NCI-H1092 (cell line): Measurements from ENCODE around the gene BCO2.

ENCODE experiments used
- DNase-seq: peaks from one replicate; lab custom pipeline; 2025; lab: John Stamatoyannopoulos, UW

BCO2 gene

GRCh38 chr11:112215621-112216020 is 40.3 kb downstream of the BCO2 start:
- no peak for DNase-seq

GRCh38 chr11:112216561-112217105 is 41.3 kb downstream of the BCO2 start:
- DNase-seq: no peak

GRCh38 chr11:112219476-112220232 is 44.3 kb downstream of the BCO2 start:
- DNase-seq: peak; percentile 66

- no peak for DNase-seq
These were observed 46.0 kb downstream of the BCO2 start for GRCh38 chr11:112221274-112221835.

DNA sequence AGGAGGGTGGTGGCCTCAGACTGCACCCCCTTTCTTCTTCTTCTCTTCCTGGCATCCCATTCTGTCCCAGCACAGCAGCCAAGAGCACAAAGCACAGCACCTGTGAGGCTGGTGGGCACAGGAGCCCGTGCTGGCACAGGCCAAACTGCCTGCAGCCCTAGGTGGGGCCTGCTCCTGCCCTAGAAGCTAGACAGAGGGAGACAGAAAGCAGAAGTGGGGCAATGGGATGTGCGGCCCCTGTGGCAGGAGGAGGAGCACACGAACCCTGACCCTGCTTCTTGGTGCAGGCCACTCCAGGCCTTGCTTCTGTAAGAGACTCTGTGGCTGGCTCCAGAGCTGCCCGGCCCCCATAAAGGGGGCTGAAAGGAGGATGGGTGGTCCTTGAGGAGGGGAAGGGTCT is 47.0 kb downstream of the BCO2 start:
- DNase-seq: no peak

GRCh38 chr11:112223121-112223520 is 47.8 kb downstream of the BCO2 start:
- DNase-seq: no peak

DNA sequence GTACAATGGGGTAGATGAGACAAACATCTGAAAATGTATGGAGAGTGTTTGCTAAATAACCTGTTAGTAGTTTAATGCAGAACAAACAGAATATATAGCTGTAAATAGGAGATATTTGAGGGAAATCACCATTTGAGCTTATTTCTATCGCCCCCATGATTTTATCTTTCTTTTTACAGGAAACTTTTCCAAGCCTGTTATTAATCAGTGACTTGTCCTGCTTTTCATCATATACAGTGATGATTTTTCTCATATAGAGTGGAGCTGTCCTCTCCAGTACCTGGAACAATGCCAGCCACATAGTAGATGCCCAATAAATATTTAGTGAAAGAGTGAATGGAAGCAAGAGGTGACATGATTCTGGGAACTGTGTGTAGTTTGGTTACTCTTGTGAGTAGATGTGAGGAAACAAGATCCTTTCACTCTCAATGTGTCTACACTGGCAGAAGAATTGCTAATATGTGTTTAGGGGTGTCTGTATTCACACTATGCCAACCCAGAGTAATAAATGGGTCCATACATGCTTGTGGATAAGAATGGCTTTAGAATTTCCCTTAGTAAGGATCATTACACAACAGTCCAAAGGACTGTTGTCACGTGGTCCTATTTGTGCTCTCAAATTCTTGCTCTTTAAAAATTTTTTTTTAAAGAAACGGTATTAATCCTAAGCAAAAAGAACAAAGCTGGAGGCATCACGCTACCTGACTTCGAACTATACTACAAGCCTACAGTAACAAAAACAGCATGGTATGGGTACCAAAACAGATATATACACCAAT is 48.6 kb downstream of the BCO2 start:
- no peak for DNase-seq

GRCh38 chr11:112225753-112226061 is 50.4 kb downstream of the BCO2 start:
- DNase-seq: peak; percentile 27

DNA sequence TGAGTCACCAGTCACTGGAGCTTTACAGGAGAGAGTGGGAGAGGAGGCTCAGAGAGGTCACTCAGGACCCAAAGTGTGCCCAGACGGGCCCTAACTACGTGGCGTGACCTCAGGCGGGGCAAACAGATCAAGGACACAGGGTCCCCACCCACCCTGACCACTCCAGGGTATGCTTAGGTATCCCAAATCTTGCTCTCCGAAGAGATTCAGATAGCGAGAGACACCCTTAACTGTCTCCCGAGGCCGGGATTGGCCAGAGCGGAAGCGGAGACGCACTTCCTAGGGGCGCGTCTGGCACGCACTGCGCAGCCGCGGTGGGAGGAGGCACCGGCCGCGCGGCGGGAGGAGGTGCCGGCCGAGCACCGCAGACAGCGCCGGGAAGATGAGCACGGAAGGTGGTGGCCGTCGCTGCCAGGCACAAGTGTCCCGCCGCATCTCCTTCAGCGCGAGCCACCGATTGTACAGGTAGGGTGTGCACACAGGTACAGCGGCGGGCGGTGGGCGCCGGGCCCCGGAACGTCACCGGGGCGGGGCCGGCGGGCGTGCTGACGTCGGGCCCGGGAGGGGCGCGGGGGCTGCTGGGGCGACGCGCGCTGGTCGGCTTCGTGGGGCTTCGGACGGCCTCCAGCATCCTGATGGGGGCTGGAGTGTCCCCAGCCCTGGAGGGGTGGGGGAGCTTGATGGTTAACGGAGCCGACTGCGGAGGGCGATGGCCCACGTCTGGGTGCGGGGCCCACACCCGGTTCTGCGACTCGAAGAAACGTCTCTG is 50.9 kb downstream of the BCO2 start, which contains the start of gene PTS:
Gene PTS, plus strand, starts transcription at position 367 of the 769 bp plus-strand sequence. Its CDS starts 16 bp downstream, at position 383.
- peak; percentile 82 for DNase-seq

GRCh38 chr11:112226831-112227401 is 51.6 kb downstream of the BCO2 start:
- no peak for DNase-seq

- DNase-seq: no peak
These were observed 52.2 kb downstream of the BCO2 start for GRCh38 chr11:112227471-112227870.

GRCh38 chr11:112228706-112229105 is 53.4 kb downstream of the BCO2 start:
- DNase-seq: no peak

- no peak for DNase-seq
These were observed 53.8 kb downstream of the BCO2 start for GRCh38 chr11:112229159-112229558.

- DNase-seq: no peak
These were observed 54.6 kb downstream of the BCO2 start for GRCh38 chr11:112229746-112230433.

GRCh38 chr11:112231952-112232351 is 56.6 kb downstream of the BCO2 start:
- DNase-seq: no peak

GRCh38 chr11:112235750-112236390 is 60.6 kb downstream of the BCO2 start:
- DNase-seq: no peak

DNA sequence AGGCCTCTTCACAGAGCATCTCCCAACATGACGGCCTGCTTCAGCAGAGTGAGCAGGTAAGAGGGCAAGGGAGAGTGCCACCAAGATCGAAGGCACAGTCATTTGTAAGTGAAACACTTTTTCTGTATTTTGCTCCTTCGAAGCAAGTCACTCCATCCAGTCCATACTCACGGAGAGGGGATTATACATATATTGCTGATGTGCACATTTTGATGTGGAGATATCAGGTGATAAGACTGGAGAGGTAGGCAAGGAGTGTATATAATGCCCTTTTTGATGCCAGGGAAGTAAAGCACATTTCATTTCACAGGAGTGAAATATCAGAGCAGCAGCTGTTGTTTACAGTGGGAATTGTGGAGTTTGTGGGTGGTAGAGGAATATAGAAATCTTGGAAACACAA is 62.1 kb downstream of the BCO2 start:
- DNase-seq: no peak

DNA sequence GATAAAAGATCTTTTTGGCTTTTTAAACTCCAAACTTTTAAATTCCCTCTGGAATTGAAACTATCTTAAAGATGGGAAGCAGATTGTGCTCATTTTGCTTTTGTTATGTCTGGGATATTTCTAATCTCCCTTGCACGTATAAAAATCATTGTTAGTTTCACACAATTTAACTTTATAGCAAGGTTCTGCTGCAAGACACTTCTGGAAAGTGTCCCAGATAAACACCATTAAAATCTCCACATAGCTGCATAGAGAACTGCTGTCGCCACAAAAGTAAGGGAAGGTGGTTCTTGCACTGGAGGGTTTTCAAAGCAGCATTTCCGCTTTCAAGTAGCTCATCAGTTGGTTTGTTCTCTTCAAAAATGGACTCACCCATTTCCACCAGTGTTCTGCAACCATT is 62.7 kb downstream of the BCO2 start:
- DNase-seq: no peak

DNA sequence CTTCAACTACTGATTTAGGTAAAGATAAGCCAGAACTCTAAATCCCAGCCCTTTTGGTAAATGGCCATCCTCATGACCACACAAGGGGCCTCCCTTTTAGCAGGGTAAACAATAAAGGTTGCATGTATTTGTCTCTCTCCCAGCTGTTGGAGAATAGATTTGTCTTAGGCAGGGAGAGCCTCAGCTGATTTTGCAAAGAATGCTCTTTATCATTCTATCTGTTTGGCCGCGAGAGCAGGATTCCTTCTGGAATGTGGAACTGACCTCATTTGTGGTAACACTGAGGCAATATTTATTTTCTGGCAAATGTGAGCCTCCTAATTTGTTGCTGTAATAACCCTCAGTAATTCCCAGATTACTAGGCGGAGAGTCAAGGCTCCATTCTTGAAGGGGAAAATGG is 66.2 kb downstream of the BCO2 start:
- no peak for DNase-seq

GRCh38 chr11:112247201-112247600 is 71.9 kb downstream of the BCO2 start:
- DNase-seq: no peak

- DNase-seq: no peak
These were observed 72.9 kb downstream of the BCO2 start for GRCh38 chr11:112248201-112248600.
